UCSD-AML1 (cell line): ENCODE measurements around the gene ZBTB11.
"Not testable (repeated sequence)": the region's sequence is repeated elsewhere in the genome, so short reads cannot be mapped to it uniquely, and the experiment has no call there.

Experiments used
- DNase-seq: peaks from one replicate; lab custom pipeline; 2025; ENCODE audit not compliant: unreplicated experiment; lab: John Stamatoyannopoulos, UW

The ZBTB11 gene

GRCh38 chr3:101691685-101692671 lies 15.0 kb upstream of the ZBTB11 start:
- DNase-seq = not testable (repeated sequence)

GRCh38 chr3:101690972-101691371 lies 14.0 kb upstream of the ZBTB11 start:
- no peak for DNase-seq

- no peak for DNase-seq
Measured at GRCh38 chr3:101689286-101689685, 12.4 kb upstream of the ZBTB11 start.

- no peak for DNase-seq
Measured at GRCh38 chr3:101687142-101687931, 10.4 kb upstream of the ZBTB11 start.

GRCh38 chr3:101685870-101686307 lies 9.0 kb upstream of the ZBTB11 start:
- no peak for DNase-seq

- no peak for DNase-seq
Measured at GRCh38 chr3:101685050-101685400, 8.1 kb upstream of the ZBTB11 start.

- no peak for DNase-seq
Measured at GRCh38 chr3:101680466-101680865, 3.5 kb upstream of the ZBTB11 start.

GRCh38 chr3:101678837-101679236 lies 1.9 kb upstream of the ZBTB11 start:
- DNase-seq = not testable (repeated sequence)

GRCh38 chr3:101677436-101678286 lies 729 bp upstream of the ZBTB11 start:
- no peak for DNase-seq

- no peak for DNase-seq
Measured at GRCh38 chr3:101676216-101676764, 642 bp downstream of the ZBTB11 start.

- DNase-seq = no peak
Measured at GRCh38 chr3:101675709-101676215, 1.2 kb downstream of the ZBTB11 start.

GRCh38 chr3:101674518-101674917 lies 2.4 kb downstream of the ZBTB11 start:
- no peak for DNase-seq

GRCh38 chr3:101673953-101674352 lies 3.0 kb downstream of the ZBTB11 start:
- no peak for DNase-seq

- no peak for DNase-seq
Measured at GRCh38 chr3:101671014-101671413, 5.9 kb downstream of the ZBTB11 start.

GRCh38 chr3:101667844-101668243 lies 9.1 kb downstream of the ZBTB11 start:
- no peak for DNase-seq

GRCh38 chr3:101667331-101667730 lies 9.6 kb downstream of the ZBTB11 start:
- DNase-seq = no peak

GRCh38 chr3:101665851-101666250 lies 11.1 kb downstream of the ZBTB11 start:
- no peak for DNase-seq

GRCh38 chr3:101665357-101665756 lies 11.6 kb downstream of the ZBTB11 start:
- DNase-seq = no peak

- no peak for DNase-seq
Measured at GRCh38 chr3:101660714-101661113, 16.2 kb downstream of the ZBTB11 start.

GRCh38 chr3:101656651-101657050 lies 20.3 kb downstream of the ZBTB11 start:
- no peak for DNase-seq
